GM12873 (cell line): ENCODE data around the gene ABCA7.

Experiments used
- CTCF ChIP-seq: IDR thresholded peaks from 2 replicates; pipeline ENCODE4 v1.5.1; 2012; ENCODE audit warnings: low read depth, mild to moderate bottlenecking, moderate library complexity, low read length, control low read depth; ENCODE audit not compliant: insufficient read depth; ENCODE audit errors: missing control alignments

Gene ABCA7

GRCh38 chr19:1109032-1109551, 69.2 kb downstream of the ABCA7 start:
- TF ChIP-seq CTCF: no peak

GRCh38 chr19:1109697-1110671, 70.1 kb downstream of the ABCA7 start:
- no peak for TF ChIP-seq CTCF

GRCh38 chr19:1110809-1111640, 71.1 kb downstream of the ABCA7 start:
- no peak for TF ChIP-seq CTCF

GRCh38 chr19:1111641-1112267, 71.8 kb downstream of the ABCA7 start:
- no peak for TF ChIP-seq CTCF

- no peak for TF ChIP-seq CTCF
These were observed 72.5 kb downstream of the ABCA7 start for GRCh38 chr19:1112268-1113029.

- TF ChIP-seq CTCF: peak; percentile 90
These were observed 73.4 kb downstream of the ABCA7 start for GRCh38 chr19:1113030-1113985.
